Activated B cell treated with CpG ODN at 0.5 μM for 24 hours (primary cell): Measurements from ENCODE around the gene SLC10A6. TPM values are rescaled to one million over a fixed set of nuclear protein-coding genes. Genes with fewer than 3 reads are reported as not detected.
A peak's percentile ranks its signal among the peaks of the same experiment; 100 is the strongest.

Source experiments
- ATAC-seq: fragments of 200-7000 bp; cut with Tn5 transposase; one replicate; pipeline ENCODE4 v1.10.0; 2021; ENCODE audit warnings: low read depth, mild to moderate bottlenecking, moderate library complexity
- CTCF ChIA-PET: fragments of 350-600 bp; sonication (Branson Sonifier 250); formaldehyde crosslinking; loops from one replicate; lab custom pipeline; 2021; ENCODE audit warnings: antibody characterized with exemption; lab: Charles Lee
- POLR2A ChIA-PET: fragments of 350-600 bp; sonication (Branson Sonifier 250); formaldehyde crosslinking; loops from one replicate; lab custom pipeline; 2021; ENCODE audit warnings: antibody characterized with exemption; lab: Charles Lee
- DNase-seq: peaks from one replicate; pipeline ENCODE4 v3.0.0; 2022
- H3K27ac Mint-ChIP-seq: one replicate; pipeline ENCODE4 v1.8.0; 2020; ENCODE audit warnings: mixed read lengths
- H3K27me3 Mint-ChIP-seq: one replicate; pipeline ENCODE4 v1.8.0; 2021; ENCODE audit warnings: mixed read lengths
- H3K36me3 Mint-ChIP-seq: one replicate; pipeline ENCODE4 v1.8.0; 2021; ENCODE audit warnings: low read depth, mixed read lengths
- H3K4me1 Mint-ChIP-seq: one replicate; pipeline ENCODE4 v1.8.0; 2021; ENCODE audit warnings: mixed read lengths
- H3K4me3 Mint-ChIP-seq: one replicate; pipeline ENCODE4 v1.8.0; 2020; ENCODE audit warnings: mild to moderate bottlenecking, mixed read lengths
- H3K9me3 Mint-ChIP-seq: one replicate; pipeline ENCODE4 v1.8.0; 2020; ENCODE audit warnings: mixed read lengths
- CTCF ChIP-seq: fragments of 200-600 bp; IDR thresholded peaks from one replicate; pipeline ENCODE4 v1.8.0; 2022; ENCODE audit warnings: antibody characterized with exemption, mild to moderate bottlenecking
- intact Hi-C: fragments of 100-400 bp; cut with micrococcal nuclease; formaldehyde crosslinking; loops from one replicate; pipeline ENCODE4 v1.15.1; 2024
- total RNA-seq: library from RNA; stranded (reverse); gene quantifications from 2 replicates; pipeline ENCODE4 v1.2.3, GENCODE V29; 2022

Gene SLC10A6
- total RNA-seq, 1 donor from 2014 or later, result 0.44 TPM

DNA sequence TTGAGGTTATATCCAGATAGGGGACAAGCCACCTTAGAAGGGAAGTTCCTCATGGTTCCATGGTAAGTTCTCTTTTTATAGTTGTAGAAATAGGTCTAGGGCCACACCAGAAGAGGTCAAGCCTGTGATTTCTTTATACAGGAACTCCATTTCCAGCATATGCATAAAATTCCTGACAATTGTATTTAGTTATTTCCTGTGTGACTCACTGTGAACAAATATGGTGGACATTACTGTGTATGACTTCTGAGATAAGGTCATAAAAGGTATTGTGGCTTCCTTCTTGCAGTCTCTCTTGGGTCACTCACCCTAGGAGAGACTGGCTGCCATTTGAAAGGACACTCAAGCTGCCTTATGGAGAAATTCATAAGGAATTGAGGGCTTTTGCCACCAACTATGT is 45.3 kb upstream of the SLC10A6 start:
- POLR2A ChIA-PET, result no interaction called here
- Mint-ChIP-seq H3K36me3 (no peaks in the 10 kb centered on the region), H3K4me1 (peaks cover 9% of the 10 kb centered on the region), H3K27ac (no peak overlapping the region), H3K4me3 (no peak overlapping the region), H3K9me3 (no peaks in the 10 kb centered on the region), H3K27me3 (peaks cover 22% of the 10 kb centered on the region)
- CTCF ChIA-PET, result interaction anchor here (1.1 to 1.5 kb wide), 2 partner anchors 395 to 399 kb away, joined by 16 read pairs; no protein-coding TSS in a partner anchor
- ATAC-seq, result no peak
- intact Hi-C loops, result loop anchor here (10.0 kb wide), 1 partner anchor 850 kb away; no protein-coding TSS in a partner anchor
- DNase-seq, result no peak
- no peak for TF ChIP-seq CTCF

DNA sequence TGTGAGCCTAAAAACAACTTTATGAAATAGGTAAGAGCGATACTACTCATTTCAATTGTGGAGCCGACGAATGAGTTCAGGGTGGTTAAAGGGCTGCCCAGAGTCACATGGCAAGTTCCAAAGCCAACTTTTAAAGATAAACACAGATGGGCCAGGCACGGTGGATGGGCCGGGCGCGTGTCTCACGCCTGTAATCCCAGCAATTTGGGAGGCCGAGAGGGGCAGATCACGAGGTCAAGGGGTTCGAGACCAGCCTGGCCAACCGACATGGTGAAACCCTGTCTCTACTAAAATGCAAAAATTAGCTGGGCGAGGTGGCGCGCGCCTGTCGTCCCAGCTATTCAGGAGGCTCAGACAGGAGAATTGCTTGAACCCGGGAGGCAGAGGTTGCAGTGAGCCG is 44.0 kb upstream of the SLC10A6 start:
- ChIA-PET CTCF (interaction anchor here (0.7 to 1.1 kb wide), 2 partner anchors 12 to 394 kb away, joined by 3 to 5 read pairs; no protein-coding TSS in a partner anchor), POLR2A (no interaction called here)
- no peaks in the 10 kb centered on the region for H3K36me3 Mint-ChIP-seq
- H3K4me1 Mint-ChIP-seq, result peaks cover 9% of the 10 kb centered on the region
- DNase-seq, result no peak
- no peak for TF ChIP-seq CTCF
- no peak for ATAC-seq
- no peaks in the 10 kb centered on the region for H3K9me3 Mint-ChIP-seq
- peaks cover 22% of the 10 kb centered on the region for H3K27me3 Mint-ChIP-seq
- no peak overlapping the region for H3K27ac Mint-ChIP-seq
- H3K4me3 Mint-ChIP-seq, result peak overlapping the region; percentile 64
- intact Hi-C loops, result loop anchor here (10.0 kb wide), 1 partner anchor 848 kb away; no protein-coding TSS in a partner anchor

DNA sequence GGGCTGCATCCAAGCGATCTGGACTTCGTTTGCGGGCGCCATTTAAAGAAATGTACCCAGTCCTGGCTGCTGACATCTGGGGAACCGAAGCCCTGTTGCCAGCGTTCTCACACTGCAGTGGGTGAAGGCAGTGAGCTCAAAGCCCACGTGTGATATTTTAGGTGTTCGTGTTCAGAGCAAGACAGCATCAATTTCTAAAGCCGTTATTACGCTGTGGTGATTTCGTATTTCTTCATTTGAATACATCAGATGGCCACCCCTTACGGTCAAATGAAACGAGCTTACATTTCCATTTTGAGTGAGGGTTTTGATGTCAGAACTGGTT is 43.4 kb upstream of the SLC10A6 start:
- Mint-ChIP-seq H3K27me3 (peaks cover 22% of the 10 kb centered on the region), H3K4me1 (peaks cover 9% of the 10 kb centered on the region), H3K9me3 (no peaks in the 10 kb centered on the region), H3K4me3 (peak overlapping the region; percentile 64), H3K27ac (no peak overlapping the region), H3K36me3 (no peaks in the 10 kb centered on the region)
- ChIA-PET POLR2A (no interaction called here), CTCF (interaction anchor here (1.1 kb wide), 1 partner anchor 393 kb away, joined by 5 read pairs; no protein-coding TSS in a partner anchor)
- TF ChIP-seq CTCF, result no peak
- ATAC-seq (no peak), DNase-seq (no peak)
- intact Hi-C loops, result loop anchor here (10.0 kb wide), 1 partner anchor 848 kb away; no protein-coding TSS in a partner anchor

DNA sequence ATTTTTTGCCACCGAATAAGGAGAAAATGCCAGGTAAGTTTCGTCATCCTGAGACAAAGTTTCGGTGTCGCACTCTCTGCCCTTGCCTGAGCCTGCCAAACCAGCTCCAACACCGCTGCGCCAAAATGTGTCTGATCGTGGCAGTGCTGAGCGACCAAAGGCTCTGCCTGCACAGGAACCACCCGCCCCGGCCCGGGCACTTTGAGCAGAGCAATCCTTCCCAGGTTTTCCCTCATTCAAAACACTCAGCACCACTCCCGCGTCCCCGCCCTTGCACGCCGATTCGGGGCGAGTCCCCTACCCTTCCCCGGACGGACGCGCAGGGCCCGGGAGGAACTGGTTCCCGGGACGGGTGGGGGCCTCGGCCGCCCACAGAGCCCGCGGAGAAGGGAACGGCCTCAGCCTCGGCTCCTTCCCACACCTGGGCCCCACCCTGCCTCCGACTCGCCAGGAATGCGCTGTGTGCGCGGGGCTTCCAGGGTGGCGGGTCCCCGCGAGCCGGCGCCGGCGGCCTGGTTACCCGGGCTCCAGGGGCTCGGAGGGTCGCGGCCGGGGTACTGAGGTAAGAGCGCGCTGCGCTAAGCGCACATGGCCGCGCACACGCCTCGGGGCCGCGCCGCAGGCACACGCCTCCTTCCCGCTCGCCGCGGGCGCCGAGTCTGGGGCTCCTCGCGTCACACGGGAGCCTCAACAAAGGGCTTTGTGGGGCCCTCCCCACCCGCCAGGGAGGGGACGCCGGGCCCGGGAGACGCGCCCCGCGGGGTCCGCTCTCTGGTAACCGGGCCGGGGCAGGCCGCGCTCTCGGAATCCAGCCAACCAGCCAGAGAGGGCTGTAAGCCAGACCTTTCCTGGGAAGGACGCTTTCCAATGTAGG is 42.8 kb upstream of the SLC10A6 start, which contains the start of gene C4orf36:
Gene C4orf36, minus strand, starts transcription at position 661 of the 874 bp plus-strand sequence. CDS start 902 bp downstream, outside the sequence.
- H3K36me3 Mint-ChIP-seq, result no peaks in the 10 kb centered on the region
- H3K4me3 Mint-ChIP-seq, result peak within 1 kb of the TSS; percentile 78
- peaks cover 22% of the 10 kb centered on the region for H3K27me3 Mint-ChIP-seq
- peaks cover 9% of the 10 kb centered on the region for H3K4me1 Mint-ChIP-seq
- H3K9me3 Mint-ChIP-seq, result no peaks in the 10 kb centered on the region
- ChIA-PET POLR2A (no interaction called here), CTCF (interaction anchor here (0.7 to 1.1 kb wide), 2 partner anchors 392 to 396 kb away, joined by 3 to 5 read pairs; no protein-coding TSS in a partner anchor)
- intact Hi-C loops, result loop anchor here (10.0 kb wide), 1 partner anchor 847 kb away; no protein-coding TSS in a partner anchor
- DNase-seq (peak; percentile 22), ATAC-seq (peak; percentile 42)
- no peak within 1 kb of the TSS for H3K27ac Mint-ChIP-seq
- TF ChIP-seq CTCF, result no peak

DNA sequence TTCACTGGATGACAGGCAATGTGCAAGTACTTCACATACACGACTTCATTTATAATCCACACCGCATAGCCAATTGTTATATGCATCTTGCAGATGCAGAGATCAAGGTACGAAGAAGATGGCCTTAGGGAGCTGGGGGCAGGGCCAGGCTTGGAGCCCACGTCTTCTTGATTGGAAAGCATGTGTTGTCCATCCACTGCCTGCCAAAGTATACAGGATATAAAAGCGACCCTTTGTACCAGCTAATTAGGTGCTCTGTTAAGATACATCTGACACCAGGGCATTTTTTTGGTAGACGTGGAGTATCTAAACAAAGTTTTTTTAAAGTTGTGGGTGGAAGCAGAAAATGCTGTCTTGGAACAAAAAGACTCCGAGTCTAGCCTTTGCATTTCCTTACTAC is 41.6 kb upstream of the SLC10A6 start:
- no peak for TF ChIP-seq CTCF
- Mint-ChIP-seq H3K4me1 (peaks cover 9% of the 10 kb centered on the region), H3K9me3 (no peaks in the 10 kb centered on the region), H3K4me3 (peak overlapping the region; percentile 44), H3K27ac (no peak overlapping the region), H3K27me3 (peaks cover 22% of the 10 kb centered on the region), H3K36me3 (no peaks in the 10 kb centered on the region)
- no peak for DNase-seq
- no peak for ATAC-seq
- ChIA-PET POLR2A (no interaction called here), CTCF (no interaction called here)
- intact Hi-C loops, result loop anchor here (10.0 kb wide), 1 partner anchor 846 kb away; no protein-coding TSS in a partner anchor
